Glutamatergic neuron (in vitro differentiated cells): ENCODE data around the gene CHCHD1. TPM values are rescaled to one million over a fixed set of nuclear protein-coding genes. Genes with fewer than 3 reads are reported as not detected.
"Not testable (repeated sequence)": the region's sequence is repeated elsewhere in the genome, so short reads cannot be mapped to it uniquely, and the experiment has no call there.

ENCODE experiments used
- DNase-seq: peaks from one replicate; pipeline ENCODE4 v3.0.0; 2022
- H3K27ac Mint-ChIP-seq: one replicate; pipeline ENCODE4 v1.8.0; 2020; ENCODE audit warnings: mild to moderate bottlenecking, mixed read lengths, inconsistent platforms; ENCODE audit not compliant: unreplicated experiment
- H3K27me3 Mint-ChIP-seq: one replicate; pipeline ENCODE4 v1.8.0; 2020; ENCODE audit warnings: mild to moderate bottlenecking, moderate library complexity, mixed read lengths, inconsistent platforms; ENCODE audit not compliant: unreplicated experiment
- H3K36me3 Mint-ChIP-seq: one replicate; pipeline ENCODE4 v1.8.0; 2020; ENCODE audit warnings: mild to moderate bottlenecking, mixed read lengths, inconsistent platforms; ENCODE audit not compliant: unreplicated experiment
- H3K4me1 Mint-ChIP-seq: one replicate; pipeline ENCODE4 v1.8.0; 2020; ENCODE audit warnings: mild to moderate bottlenecking, low read depth, mixed read lengths, inconsistent platforms; ENCODE audit not compliant: unreplicated experiment
- H3K4me3 Mint-ChIP-seq: one replicate; pipeline ENCODE4 v1.8.0; 2020; ENCODE audit warnings: mild to moderate bottlenecking, mixed read lengths, inconsistent platforms; ENCODE audit not compliant: unreplicated experiment
- H3K9me3 Mint-ChIP-seq: one replicate; pipeline ENCODE4 v1.8.0; 2020; ENCODE audit warnings: mild to moderate bottlenecking, moderate library complexity, mixed read lengths, inconsistent platforms; ENCODE audit not compliant: unreplicated experiment
- total RNA-seq: library from RNA; stranded (reverse); fragmentation: NEBNext Ultra II Directional; extraction: Animal tissue kit (Norgen Biotek cat#: 25700); gene quantifications from one replicate; pipeline ENCODE4 v1.2.1, GENCODE V29; 2021; ENCODE audit not compliant: unreplicated experiment
- TF ChIP-seq, protein P1 (sequence below): fragments of 200-600 bp; sonication (generic); IDR thresholded peaks from one replicate; pipeline ENCODE4 v1.5.0; 2021; ENCODE audit not compliant: partially characterized antibody, unreplicated experiment

Gene CHCHD1
- total RNA-seq, 1 donor from 2014 or later: 30.9 TPM

DNA sequence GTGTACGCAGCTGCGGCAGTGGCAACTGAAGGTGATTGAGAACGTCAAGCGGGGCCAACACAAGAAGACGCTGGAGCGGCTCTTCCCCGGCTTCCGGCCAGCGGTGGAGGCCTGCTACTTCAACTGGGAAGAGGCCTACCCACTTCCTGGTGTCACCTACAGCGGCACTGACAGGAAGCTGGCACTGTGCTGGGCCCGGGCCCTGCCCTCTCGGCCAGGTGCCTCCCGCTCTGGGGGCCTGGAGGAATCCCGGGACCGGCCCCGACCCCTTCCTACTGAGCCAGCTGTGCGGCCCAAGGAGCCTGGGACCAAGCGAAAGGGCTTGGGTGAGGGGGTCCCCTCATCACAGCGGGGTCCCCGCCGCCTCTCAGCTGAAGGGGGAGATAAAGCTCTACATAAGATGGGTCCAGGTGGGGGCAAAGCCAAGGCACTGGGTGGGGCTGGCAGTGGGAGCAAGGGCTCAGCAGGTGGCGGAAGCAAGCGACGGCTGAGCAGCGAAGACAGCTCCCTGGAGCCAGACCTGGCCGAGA is 10.1 kb downstream of the CHCHD1 start:
- TF ChIP-seq, protein P1, sequence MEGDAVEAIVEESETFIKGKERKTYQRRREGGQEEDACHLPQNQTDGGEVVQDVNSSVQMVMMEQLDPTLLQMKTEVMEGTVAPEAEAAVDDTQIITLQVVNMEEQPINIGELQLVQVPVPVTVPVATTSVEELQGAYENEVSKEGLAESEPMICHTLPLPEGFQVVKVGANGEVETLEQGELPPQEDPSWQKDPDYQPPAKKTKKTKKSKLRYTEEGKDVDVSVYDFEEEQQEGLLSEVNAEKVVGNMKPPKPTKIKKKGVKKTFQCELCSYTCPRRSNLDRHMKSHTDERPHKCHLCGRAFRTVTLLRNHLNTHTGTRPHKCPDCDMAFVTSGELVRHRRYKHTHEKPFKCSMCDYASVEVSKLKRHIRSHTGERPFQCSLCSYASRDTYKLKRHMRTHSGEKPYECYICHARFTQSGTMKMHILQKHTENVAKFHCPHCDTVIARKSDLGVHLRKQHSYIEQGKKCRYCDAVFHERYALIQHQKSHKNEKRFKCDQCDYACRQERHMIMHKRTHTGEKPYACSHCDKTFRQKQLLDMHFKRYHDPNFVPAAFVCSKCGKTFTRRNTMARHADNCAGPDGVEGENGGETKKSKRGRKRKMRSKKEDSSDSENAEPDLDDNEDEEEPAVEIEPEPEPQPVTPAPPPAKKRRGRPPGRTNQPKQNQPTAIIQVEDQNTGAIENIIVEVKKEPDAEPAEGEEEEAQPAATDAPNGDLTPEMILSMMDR: no peak
- H3K9me3 Mint-ChIP-seq: peaks cover 8% of the 10 kb centered on the region
- H3K27me3 Mint-ChIP-seq: peaks cover 7% of the 10 kb centered on the region
- H3K27ac Mint-ChIP-seq: no peak overlapping the region
- DNase-seq: no peak
- no peaks in the 10 kb centered on the region for H3K36me3 Mint-ChIP-seq
- H3K4me3 Mint-ChIP-seq: no peak overlapping the region
- peaks cover 4% of the 10 kb centered on the region for H3K4me1 Mint-ChIP-seq

DNA sequence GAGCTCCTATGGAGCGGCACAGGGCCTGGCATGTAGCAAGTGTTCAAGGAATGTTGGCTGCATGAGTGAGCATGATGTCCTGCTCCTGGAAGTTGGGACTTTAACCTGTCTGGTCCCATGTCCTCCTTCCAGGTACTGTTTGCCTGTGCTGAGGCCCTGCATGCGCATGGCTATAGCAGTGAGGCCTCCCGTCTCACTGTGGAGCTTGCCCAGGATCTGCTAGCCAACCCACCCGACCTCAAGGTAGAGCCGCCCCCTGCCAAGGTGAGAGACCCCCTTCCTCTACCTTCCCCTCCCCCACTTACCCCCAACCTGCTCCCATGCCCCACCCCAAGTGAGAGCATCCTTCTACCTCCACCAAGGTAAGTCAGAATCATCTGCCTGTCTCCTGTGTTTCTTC is 11.6 kb downstream of the CHCHD1 start:
- Mint-ChIP-seq H3K4me1 (no peaks in the 10 kb centered on the region), H3K27me3 (peaks cover 10% of the 10 kb centered on the region), H3K27ac (no peak overlapping the region), H3K4me3 (no peak overlapping the region), H3K36me3 (no peaks in the 10 kb centered on the region), H3K9me3 (peaks cover 8% of the 10 kb centered on the region)
- TF ChIP-seq, protein P1: no peak
- DNase-seq: no peak

DNA sequence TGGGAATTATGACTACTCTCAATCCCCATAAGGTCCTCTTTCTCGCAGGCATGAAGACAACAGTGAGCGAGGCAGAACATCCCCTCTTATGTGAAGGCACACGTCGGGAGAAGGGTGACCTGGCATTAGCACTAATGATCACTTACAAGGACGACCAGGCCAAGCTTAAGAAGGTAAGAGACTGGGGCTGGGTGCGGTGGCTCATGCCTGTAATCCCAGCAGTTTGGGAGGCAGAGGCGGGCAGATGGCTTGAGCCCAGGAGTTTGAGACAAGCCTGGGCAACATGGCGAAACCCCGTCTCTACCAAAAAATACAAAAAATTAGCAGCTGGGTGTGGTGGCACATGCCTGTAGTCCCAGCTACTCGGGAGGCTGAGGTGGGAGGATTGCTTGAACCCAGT is 13.6 kb downstream of the CHCHD1 start:
- H3K4me1 Mint-ChIP-seq, H3K27me3 Mint-ChIP-seq, DNase-seq, H3K4me3 Mint-ChIP-seq, H3K9me3 Mint-ChIP-seq, H3K36me3 Mint-ChIP-seq, H3K27ac Mint-ChIP-seq: not testable (repeated sequence)

DNA sequence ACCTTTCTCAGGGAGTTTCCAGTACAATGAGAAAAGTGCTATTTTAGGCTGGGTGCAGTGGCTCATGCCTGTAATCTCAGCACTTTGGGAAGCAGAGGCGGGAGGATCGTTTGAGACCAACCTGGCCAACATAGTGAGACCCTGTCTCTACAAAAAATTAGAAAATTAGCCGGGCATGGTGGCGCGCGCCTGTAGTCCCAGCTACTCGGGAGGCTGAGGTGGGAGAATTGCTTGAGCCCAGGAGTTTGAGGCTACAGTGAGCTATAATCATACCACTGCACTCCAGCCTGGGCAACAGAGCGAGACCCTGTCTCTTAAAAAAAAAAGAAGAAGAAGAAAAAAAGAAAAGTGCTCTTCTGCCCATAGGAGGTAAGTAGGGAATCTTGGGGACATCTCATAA is 14.2 kb downstream of the CHCHD1 start:
- not testable (repeated sequence) for H3K9me3 Mint-ChIP-seq, DNase-seq, H3K4me1 Mint-ChIP-seq, H3K36me3 Mint-ChIP-seq, H3K27ac Mint-ChIP-seq, H3K27me3 Mint-ChIP-seq
- H3K4me3 Mint-ChIP-seq: peak overlapping the region; percentile 25

DNA sequence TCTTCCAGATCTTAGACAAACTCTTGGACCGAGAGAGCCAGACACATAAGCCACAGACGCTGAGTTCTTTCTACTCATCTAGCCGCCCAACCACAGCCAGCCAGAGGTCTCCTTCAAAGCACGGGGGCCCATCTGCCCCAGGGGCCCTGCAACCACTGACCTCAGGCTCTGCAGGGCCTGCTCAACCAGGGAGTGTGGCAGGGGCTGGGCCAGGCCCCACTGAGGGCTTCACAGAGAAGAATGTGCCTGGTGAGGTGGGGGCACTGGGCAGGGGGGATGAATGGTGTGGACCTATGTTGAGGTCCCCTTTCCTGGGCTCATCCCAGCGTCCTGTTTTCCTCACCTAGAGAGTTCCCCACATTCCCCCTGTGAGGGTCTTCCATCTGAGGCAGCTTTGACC is 14.9 kb downstream of the CHCHD1 start:
- TF ChIP-seq, protein P1: no peak
- Mint-ChIP-seq H3K4me1 (no peaks in the 10 kb centered on the region), H3K4me3 (no peak overlapping the region), H3K27me3 (peaks cover 8% of the 10 kb centered on the region), H3K9me3 (peaks cover 8% of the 10 kb centered on the region), H3K27ac (no peak overlapping the region), H3K36me3 (no peaks in the 10 kb centered on the region)
- DNase-seq: no peak

DNA sequence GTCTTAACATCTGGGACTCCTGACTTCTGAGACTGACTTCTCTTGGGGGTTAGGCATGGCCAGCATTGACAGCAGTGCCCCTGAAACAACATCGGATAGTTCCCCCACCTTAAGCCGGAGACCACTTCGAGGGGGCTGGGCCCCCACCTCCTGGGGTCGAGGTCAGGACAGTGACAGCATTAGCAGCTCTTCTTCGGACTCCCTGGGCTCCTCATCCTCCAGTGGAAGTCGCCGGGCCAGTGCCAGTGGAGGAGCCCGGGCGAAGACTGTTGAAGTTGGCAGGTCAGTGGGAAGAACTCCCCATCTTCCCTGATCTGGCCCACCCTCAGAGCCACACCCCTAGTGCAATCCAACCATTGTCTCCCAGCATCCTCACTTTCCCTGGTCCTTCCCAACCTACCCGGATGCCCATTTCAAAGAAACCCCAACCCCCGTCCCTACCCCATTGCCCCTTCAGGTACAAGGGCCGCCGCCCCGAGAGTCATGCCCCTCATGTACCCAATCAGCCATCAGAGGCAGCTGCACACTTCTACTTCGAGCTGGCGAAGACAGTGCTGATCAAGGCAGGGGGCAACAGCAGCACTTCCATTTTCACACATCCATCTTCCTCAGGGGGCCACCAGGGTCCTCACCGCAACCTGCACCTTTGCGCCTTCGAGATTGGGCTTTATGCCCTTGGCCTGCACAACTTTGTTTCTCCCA is 15.6 kb downstream of the CHCHD1 start:
- DNase-seq: no peak
- Mint-ChIP-seq H3K9me3 (peaks cover 8% of the 10 kb centered on the region), H3K27ac (no peak overlapping the region), H3K36me3 (no peaks in the 10 kb centered on the region), H3K27me3 (peaks cover 8% of the 10 kb centered on the region), H3K4me3 (no peak overlapping the region), H3K4me1 (no peaks in the 10 kb centered on the region)
- TF ChIP-seq, protein P1: no peak
